Mononuclear cell (primary cell): ENCODE data around the gene NOP9. TPM values are rescaled to one million over a fixed set of nuclear protein-coding genes. Genes with fewer than 3 reads are reported as not detected.

Source experiments
- H3K27me3 ChIP-seq: 2 replicates; pipeline ENCODE4 v1.6.0; 2011; ENCODE audit warnings: low read length, control low read depth; ENCODE audit not compliant: insufficient read depth
- H3K4me1 ChIP-seq: 2 replicates; pipeline ENCODE4 v1.5.1; 2011; ENCODE audit warnings: mild to moderate bottlenecking, low read length, control low read depth; ENCODE audit not compliant: insufficient read depth
- H3K4me3 ChIP-seq: 2 replicates; pipeline ENCODE4 v1.5.1; 2011; ENCODE audit warnings: mild to moderate bottlenecking, low read length, moderate library complexity
- H3K9me3 ChIP-seq: 2 replicates; pipeline ENCODE4 v1.5.1; 2011; ENCODE audit warnings: low read depth, mild to moderate bottlenecking, control low read depth, low read length
- total RNA-seq: library from RNA; depleted of rRNA; stranded (reverse); fragments of >200 nt; gene quantifications from one replicate; pipeline ENCODE4 v1.2.3, GENCODE V29; 2012

The NOP9 gene, protein sequence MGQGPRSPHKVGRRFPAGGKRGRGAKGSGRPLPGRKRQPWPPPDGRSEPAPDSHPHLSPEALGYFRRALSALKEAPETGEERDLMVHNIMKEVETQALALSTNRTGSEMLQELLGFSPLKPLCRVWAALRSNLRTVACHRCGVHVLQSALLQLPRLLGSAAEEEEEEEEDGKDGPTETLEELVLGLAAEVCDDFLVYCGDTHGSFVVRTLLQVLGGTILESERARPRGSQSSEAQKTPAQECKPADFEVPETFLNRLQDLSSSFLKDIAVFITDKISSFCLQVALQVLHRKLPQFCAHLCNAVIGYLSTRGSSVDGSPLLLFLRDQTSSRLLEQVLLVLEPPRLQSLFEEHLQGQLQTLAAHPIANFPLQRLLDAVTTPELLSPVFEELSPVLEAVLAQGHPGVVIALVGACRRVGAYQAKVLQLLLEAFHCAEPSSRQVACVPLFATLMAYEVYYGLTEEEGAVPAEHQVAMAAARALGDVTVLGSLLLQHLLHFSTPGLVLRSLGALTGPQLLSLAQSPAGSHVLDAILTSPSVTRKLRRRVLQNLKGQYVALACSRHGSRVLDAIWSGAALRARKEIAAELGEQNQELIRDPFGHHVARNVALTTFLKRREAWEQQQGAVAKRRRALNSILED
- total RNA-seq = 11.2 TPM

DNA sequence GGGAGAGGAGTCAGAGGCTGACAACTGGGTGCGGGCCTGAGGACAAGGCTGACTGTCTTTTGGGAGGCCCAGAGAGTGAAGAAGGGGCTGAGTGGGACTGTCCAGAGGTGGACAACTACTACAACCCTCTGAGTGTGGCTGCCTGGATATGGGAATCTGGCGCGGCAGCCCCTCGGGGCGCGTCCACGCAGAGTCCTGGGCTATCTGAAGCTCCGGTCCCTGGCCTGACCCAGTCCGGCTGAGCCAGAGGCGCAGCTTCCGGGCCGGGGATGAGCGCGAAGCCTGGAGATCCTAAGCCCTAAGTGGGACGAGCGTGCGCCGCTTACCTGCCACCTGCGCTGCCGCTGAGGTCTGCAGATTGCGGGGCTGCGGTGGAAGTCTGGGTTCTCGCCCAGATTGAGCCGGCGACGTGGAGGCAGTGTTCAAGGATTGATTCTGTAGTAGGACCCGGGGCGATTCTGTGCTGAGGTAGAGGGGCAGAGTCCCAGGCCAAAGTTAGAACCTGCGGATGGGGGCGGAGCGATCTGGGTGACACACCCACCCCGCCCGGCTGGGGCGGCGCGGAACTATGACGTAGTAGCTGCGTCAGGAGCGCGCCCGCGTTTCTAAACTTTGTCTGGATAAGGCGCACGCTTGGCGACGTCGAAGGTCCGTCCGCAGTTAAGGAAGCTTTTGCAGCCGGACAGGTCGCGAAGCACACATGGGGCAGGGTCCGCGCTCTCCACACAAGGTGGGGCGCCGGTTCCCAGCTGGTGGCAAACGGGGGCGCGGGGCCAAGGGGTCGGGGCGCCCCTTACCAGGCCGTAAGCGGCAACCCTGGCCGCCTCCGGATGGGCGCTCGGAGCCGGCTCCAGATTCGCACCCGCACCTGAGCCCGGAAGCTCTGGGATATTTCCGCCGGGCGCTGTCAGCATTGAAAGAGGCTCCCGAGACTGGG, at the start of gene NOP9, which contains the start of gene DHRS1:
TSS of gene NOP9 (plus strand) at position 596 of the 937 bp plus-strand sequence. CDS start at position 701, 105 bp downstream.
TSS of gene DHRS1 (minus strand) at position 526 of the 937 bp plus-strand sequence. CDS start 674 bp downstream, outside the sequence.
- H3K27me3 ChIP-seq = no peaks in the 10 kb centered on the region
- peak within 1 kb of the TSS; percentile 68 for H3K4me3 ChIP-seq
- H3K4me1 ChIP-seq = peaks cover 45% of the 10 kb centered on the region
- no peaks in the 10 kb centered on the region for H3K9me3 ChIP-seq

- peaks cover 12% of the 10 kb centered on the region for H3K4me1 ChIP-seq
- H3K9me3 ChIP-seq = no peaks in the 10 kb centered on the region
- no peak overlapping the region for H3K4me3 ChIP-seq
- H3K27me3 ChIP-seq = no peaks in the 10 kb centered on the region
Measured at GRCh38 chr14:24250354-24250753, 49.3 kb upstream of the NOP9 start.

DNA sequence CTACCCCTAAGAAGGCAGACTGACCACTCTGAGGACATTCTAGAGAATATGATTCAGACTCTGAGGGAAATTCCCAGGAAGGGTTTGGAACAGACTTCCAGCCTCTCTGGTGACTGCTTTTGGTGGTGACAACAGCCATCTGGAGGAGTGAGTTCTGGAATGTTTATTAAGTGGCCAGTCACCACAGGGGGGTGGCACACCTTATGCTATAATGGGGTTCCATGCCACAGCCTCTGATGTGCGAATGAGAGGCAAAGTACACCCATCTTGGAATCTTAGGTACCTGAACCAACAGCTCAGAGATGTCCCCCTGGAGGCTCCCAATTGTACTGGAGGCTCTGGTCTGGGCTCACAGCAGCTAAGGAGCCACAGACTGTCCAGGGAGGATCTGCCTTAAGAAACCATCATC, 47.8 kb upstream of the NOP9 start:
- no peaks in the 10 kb centered on the region for H3K9me3 ChIP-seq
- peaks cover 5% of the 10 kb centered on the region for H3K4me1 ChIP-seq
- H3K4me3 ChIP-seq = no peak overlapping the region

GRCh38 chr14:24252289-24253124, 47.1 kb upstream of the NOP9 start:
- Histone ChIP-seq H3K9me3 (no peaks in the 10 kb centered on the region), H3K4me1 (no peaks in the 10 kb centered on the region), H3K4me3 (no peak overlapping the region), H3K27me3 (no peaks in the 10 kb centered on the region)

More for the DNA sequence above, 47.8 kb upstream of the NOP9 start:
- H3K27me3 ChIP-seq = no peaks in the 10 kb centered on the region

DNA sequence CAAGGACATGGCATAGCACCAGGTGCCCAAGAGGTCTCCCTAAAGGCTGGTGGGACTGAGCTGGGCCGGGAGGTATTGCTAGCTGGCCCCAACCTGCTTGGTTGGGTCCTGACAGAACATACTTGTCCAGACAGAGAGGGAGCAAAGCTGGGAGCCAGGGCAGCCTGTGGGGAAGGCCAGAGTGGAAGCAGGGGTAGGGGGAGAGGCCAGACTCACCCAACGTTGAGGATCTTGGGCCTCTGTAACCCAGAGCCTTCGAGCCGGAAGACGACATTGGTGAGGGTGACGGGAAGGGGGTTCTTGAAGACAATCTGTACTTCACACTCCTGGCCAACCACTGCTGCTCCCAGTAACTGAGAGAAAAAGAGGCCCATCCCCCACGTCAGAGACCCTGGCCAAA, 45.7 kb upstream of the NOP9 start:
- Histone ChIP-seq H3K9me3 (no peaks in the 10 kb centered on the region), H3K27me3 (no peaks in the 10 kb centered on the region), H3K4me1 (no peaks in the 10 kb centered on the region), H3K4me3 (no peak overlapping the region)

GRCh38 chr14:24254630-24255392, 44.8 kb upstream of the NOP9 start:
- Histone ChIP-seq H3K4me3 (no peak overlapping the region), H3K9me3 (no peaks in the 10 kb centered on the region), H3K27me3 (no peaks in the 10 kb centered on the region), H3K4me1 (no peaks in the 10 kb centered on the region)

DNA sequence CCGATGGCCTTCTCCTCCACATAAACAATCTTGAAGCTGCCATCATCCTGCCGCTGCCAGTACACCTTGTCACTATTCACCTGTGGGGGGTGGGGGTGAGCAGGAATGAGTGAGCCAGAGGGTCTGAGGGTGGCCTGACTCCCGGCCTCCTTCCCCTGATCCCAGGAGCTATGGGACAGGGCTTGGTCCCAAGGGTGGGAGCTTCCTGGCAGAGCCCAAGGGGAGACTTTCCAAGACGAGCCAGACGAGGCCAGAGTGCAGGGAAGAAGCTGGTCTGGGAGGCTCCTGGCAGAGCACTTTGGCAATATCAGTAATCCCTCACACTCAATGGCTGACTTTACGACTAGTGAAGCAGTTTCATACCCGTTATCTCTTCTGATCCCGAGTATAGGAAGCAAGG, 44.2 kb upstream of the NOP9 start:
- Histone ChIP-seq H3K4me3 (no peak overlapping the region), H3K9me3 (no peaks in the 10 kb centered on the region), H3K27me3 (no peaks in the 10 kb centered on the region), H3K4me1 (no peaks in the 10 kb centered on the region)

DNA sequence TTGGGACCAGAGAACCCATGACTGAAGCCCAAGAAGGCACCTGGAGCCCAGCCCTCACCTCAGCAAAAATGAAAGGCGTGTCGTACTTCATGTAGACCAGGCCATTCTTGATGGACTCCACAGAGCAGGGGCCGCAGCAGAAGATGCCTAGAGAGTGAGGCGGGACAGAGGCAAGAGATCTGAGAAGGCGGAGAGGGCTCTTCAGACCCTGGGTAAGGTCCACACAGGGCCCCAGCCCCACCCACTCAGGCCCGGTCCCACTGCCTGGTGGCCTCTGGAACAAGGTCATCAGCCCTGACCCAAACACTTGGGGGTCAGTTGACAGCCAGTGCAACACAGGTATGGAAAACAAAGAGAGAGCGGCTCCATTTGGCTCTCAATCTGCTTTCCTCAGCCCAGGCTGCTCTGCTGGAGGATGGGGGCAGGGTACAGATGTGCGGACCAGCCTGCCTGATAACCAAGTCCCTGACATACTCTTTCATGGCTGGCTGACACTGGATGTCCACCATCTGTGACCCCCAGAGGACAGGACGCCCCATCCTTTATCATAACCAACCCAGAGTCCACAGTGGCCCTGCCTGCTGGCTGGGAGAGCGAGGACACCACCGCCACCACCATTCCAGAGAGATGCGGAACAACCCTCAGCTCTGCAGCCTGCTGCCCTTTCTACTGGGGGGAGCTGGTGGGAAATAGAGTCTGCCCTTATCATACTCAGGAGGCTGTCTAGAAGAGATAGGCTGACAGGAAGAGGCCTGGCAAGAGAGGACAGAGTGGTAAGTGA, 43.5 kb upstream of the NOP9 start:
- Histone ChIP-seq H3K27me3 (no peaks in the 10 kb centered on the region), H3K4me3 (no peak overlapping the region), H3K4me1 (no peaks in the 10 kb centered on the region), H3K9me3 (no peaks in the 10 kb centered on the region)

- no peak overlapping the region for H3K4me3 ChIP-seq
- no peaks in the 10 kb centered on the region for H3K27me3 ChIP-seq
- no peaks in the 10 kb centered on the region for H3K9me3 ChIP-seq
- H3K4me1 ChIP-seq = no peaks in the 10 kb centered on the region
Measured at GRCh38 chr14:24256960-24257359, 42.7 kb upstream of the NOP9 start.

- H3K4me3 ChIP-seq = no peak overlapping the region
- H3K27me3 ChIP-seq = no peaks in the 10 kb centered on the region
- no peaks in the 10 kb centered on the region for H3K9me3 ChIP-seq
- H3K4me1 ChIP-seq = no peaks in the 10 kb centered on the region
Measured at GRCh38 chr14:24258119-24258518, 41.5 kb upstream of the NOP9 start.

DNA sequence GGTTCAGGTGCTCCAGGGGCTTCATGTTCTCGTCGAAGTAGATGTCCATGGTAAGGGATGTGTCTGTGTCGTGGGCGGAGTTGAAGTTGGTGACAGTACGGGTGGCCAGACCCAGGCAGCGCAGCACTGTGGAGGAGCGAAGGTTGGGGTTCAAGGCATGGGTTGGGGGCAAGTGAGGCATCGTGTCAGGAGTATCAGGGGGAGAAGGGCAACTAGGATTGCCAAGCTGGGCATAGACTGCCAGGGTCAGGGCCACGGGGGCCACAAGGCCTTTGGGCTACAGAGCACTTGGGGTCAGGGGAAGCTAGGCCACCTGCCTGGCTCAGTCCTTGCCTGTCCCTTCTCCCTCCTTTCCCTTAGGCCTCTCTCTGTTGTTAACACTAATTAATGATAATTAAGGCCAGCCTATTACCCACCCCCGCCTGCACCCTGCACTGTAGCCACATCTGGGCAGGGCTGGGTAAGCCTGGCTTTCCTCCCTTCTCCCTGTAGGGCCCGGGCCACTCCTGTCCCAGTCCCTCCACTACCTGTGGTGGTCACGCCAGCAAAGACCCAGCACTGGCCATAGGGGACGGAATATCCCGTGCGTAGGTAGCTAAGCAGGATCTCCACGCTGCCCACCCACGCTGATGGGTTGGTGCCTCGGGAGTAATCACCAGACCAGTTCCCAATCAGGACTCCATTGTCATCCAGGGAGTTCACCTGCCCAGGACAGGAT, 40.9 kb upstream of the NOP9 start:
- Histone ChIP-seq H3K9me3 (no peaks in the 10 kb centered on the region), H3K4me3 (no peak overlapping the region), H3K27me3 (no peaks in the 10 kb centered on the region), H3K4me1 (no peaks in the 10 kb centered on the region)

- Histone ChIP-seq H3K4me3 (no peak overlapping the region), H3K4me1 (no peaks in the 10 kb centered on the region), H3K9me3 (no peaks in the 10 kb centered on the region), H3K27me3 (no peaks in the 10 kb centered on the region)
Measured at GRCh38 chr14:24259282-24260025, 40.2 kb upstream of the NOP9 start.
